ENCODE measurements around the gene IFNA5.

DNA sequence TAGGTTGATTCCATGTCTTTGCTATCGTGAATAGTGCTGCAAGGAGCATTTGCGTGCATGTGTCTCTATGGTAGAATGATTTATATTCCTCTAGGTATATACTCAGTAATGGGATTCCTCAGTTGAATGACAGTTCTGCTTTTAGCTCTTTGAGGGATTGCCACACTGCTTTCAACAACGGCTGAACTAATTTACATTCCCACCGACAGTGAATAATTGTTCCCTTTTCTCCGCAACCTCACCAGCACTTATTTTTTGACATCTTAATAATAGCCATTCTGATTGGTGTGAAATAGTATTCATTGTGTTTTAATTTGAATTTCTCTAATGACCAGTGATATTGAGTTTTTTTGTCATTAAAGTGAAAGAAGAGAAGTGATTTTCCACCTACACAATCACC, 18.5 kb downstream of the IFNA5 start:
- TF ChIP-seq, protein P1, sequence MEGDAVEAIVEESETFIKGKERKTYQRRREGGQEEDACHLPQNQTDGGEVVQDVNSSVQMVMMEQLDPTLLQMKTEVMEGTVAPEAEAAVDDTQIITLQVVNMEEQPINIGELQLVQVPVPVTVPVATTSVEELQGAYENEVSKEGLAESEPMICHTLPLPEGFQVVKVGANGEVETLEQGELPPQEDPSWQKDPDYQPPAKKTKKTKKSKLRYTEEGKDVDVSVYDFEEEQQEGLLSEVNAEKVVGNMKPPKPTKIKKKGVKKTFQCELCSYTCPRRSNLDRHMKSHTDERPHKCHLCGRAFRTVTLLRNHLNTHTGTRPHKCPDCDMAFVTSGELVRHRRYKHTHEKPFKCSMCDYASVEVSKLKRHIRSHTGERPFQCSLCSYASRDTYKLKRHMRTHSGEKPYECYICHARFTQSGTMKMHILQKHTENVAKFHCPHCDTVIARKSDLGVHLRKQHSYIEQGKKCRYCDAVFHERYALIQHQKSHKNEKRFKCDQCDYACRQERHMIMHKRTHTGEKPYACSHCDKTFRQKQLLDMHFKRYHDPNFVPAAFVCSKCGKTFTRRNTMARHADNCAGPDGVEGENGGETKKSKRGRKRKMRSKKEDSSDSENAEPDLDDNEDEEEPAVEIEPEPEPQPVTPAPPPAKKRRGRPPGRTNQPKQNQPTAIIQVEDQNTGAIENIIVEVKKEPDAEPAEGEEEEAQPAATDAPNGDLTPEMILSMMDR (IDR thresholded peaks at IDR 0.05; ENCODE audit: insufficient read depth, low read depth, low read length), result no peak
- no peak for TF ChIP-seq EZH2 (IDR thresholded peaks at IDR 0.05; ENCODE audit: insufficient read depth, low read length)

All from astrocyte (in vitro differentiated cells and primary cell).